ENCODE data around the gene ADI1.
"Not testable (repeated sequence)": the region's sequence is repeated elsewhere in the genome, so short reads cannot be mapped to it uniquely, and the experiment has no call there.

ADI1 gene

GRCh38 chr2:3494984-3495666, 24.2 kb downstream of the ADI1 start:
- FAIRE-seq = no peak
- no peak for DNase-seq (ENCODE audit: low spot score)

GRCh38 chr2:3493615-3494007, 25.7 kb downstream of the ADI1 start:
- peak; percentile 20 for DNase-seq (ENCODE audit: low spot score)

GRCh38 chr2:3492951-3493614, 26.2 kb downstream of the ADI1 start:
- FAIRE-seq (no peak), DNase-seq (ENCODE audit: low spot score) (no peak)

More at GRCh38 chr2:3493615-3494007, 25.7 kb downstream of the ADI1 start:
- no peak for FAIRE-seq

- FAIRE-seq; DNase-seq (ENCODE audit: low spot score): not testable (repeated sequence)
These were observed 26.9 kb downstream of the ADI1 start for GRCh38 chr2:3492475-3492787.

- FAIRE-seq (no peak), DNase-seq (ENCODE audit: low spot score) (no peak)
These were observed 27.4 kb downstream of the ADI1 start for GRCh38 chr2:3491716-3492474.

- FAIRE-seq (no peak), DNase-seq (ENCODE audit: low spot score) (no peak)
These were observed 28.0 kb downstream of the ADI1 start for GRCh38 chr2:3491306-3491705.

GRCh38 chr2:3490191-3491170, 28.9 kb downstream of the ADI1 start:
- no peak for FAIRE-seq
- no peak for DNase-seq (ENCODE audit: low spot score)

- DNase-seq (ENCODE audit: low spot score) (no peak), FAIRE-seq (no peak)
These were observed 29.6 kb downstream of the ADI1 start for GRCh38 chr2:3489764-3490115.

- no peak for DNase-seq (ENCODE audit: low spot score)
- no peak for FAIRE-seq
These were observed 30.2 kb downstream of the ADI1 start for GRCh38 chr2:3488855-3489763.

GRCh38 chr2:3488061-3488531, 31.2 kb downstream of the ADI1 start:
- no peak for FAIRE-seq

GRCh38 chr2:3487432-3487831, 31.9 kb downstream of the ADI1 start:
- DNase-seq (ENCODE audit: low spot score) (no peak), FAIRE-seq (no peak)

More at GRCh38 chr2:3488061-3488531, 31.2 kb downstream of the ADI1 start:
- DNase-seq (ENCODE audit: low spot score) = no peak

GRCh38 chr2:3487028-3487425, 32.3 kb downstream of the ADI1 start:
- FAIRE-seq (no peak), DNase-seq (ENCODE audit: low spot score) (no peak)

- DNase-seq (ENCODE audit: low spot score) (no peak), FAIRE-seq (no peak)
These were observed 33.0 kb downstream of the ADI1 start for GRCh38 chr2:3486047-3487027.

- FAIRE-seq (peak; percentile 9), DNase-seq (ENCODE audit: low spot score) (no peak)
These were observed 34.2 kb downstream of the ADI1 start for GRCh38 chr2:3485166-3485565.

GRCh38 chr2:3483986-3484960, 35.1 kb downstream of the ADI1 start:
- DNase-seq (ENCODE audit: low spot score) = no peak
- FAIRE-seq = no peak

GRCh38 chr2:3483227-3483985, 35.9 kb downstream of the ADI1 start:
- FAIRE-seq (no peak), DNase-seq (ENCODE audit: low spot score) (no peak)

GRCh38 chr2:3482363-3482821, 36.9 kb downstream of the ADI1 start:
- DNase-seq (ENCODE audit: low spot score) (no peak), FAIRE-seq (no peak)

All from urothelium cell line (cell line).